Measurements from ENCODE around the gene STAC3.

The STAC3 gene

GRCh38 chr12:57213763-57214397 lies 37.1 kb downstream of the STAC3 start:
- no peak overlapping the region for H3K27ac ChIP-seq (ENCODE audit: low read depth, low read length)
- no peak overlapping the region for H2AFZ ChIP-seq (ENCODE audit: low read length, unreplicated experiment)
- H3K79me2 ChIP-seq (ENCODE audit: control insufficient read depth, insufficient read depth, low read length, unreplicated experiment), result no peaks in the 10 kb centered on the region
- no peaks in the 10 kb centered on the region for H3K36me3 ChIP-seq (ENCODE audit: insufficient read depth, low read length)
- H3K4me3 ChIP-seq (ENCODE audit: low read depth, low read length), result no peak overlapping the region
- peaks cover 15% of the 10 kb centered on the region for H3K27me3 ChIP-seq (ENCODE audit: insufficient read depth, low read length)
- H3K4me1 ChIP-seq (ENCODE audit: control insufficient read depth, insufficient read depth, low read length, unreplicated experiment), result peaks cover 15% of the 10 kb centered on the region

- H2AFZ ChIP-seq (ENCODE audit: low read length, unreplicated experiment), result no peak overlapping the region
- no peaks in the 10 kb centered on the region for H3K79me2 ChIP-seq (ENCODE audit: control insufficient read depth, insufficient read depth, low read length, unreplicated experiment)
- no peak overlapping the region for H3K4me3 ChIP-seq (ENCODE audit: low read depth, low read length)
- peak overlapping the region; percentile 8; the same call in 1 of the 2 replicates for H3K27ac ChIP-seq (ENCODE audit: low read depth, low read length)
- no peaks in the 10 kb centered on the region for H3K36me3 ChIP-seq (ENCODE audit: insufficient read depth, low read length)
- peaks cover 15% of the 10 kb centered on the region for H3K4me1 ChIP-seq (ENCODE audit: control insufficient read depth, insufficient read depth, low read length, unreplicated experiment)
- peaks cover 12% of the 10 kb centered on the region for H3K27me3 ChIP-seq (ENCODE audit: insufficient read depth, low read length)
Observed at GRCh38 chr12:57213058-57213715, 37.8 kb downstream of the STAC3 start.

GRCh38 chr12:57212701-57213057 lies 38.3 kb downstream of the STAC3 start:
- H3K4me3 ChIP-seq (ENCODE audit: low read depth, low read length), result no peak overlapping the region
- H3K4me1 ChIP-seq (ENCODE audit: control insufficient read depth, insufficient read depth, low read length, unreplicated experiment), result peaks cover 13% of the 10 kb centered on the region
- H3K27me3 ChIP-seq (ENCODE audit: insufficient read depth, low read length), result peaks cover 7% of the 10 kb centered on the region
- peak overlapping the region; percentile 8; the same call in 1 of the 2 replicates for H3K27ac ChIP-seq (ENCODE audit: low read depth, low read length)
- no peak overlapping the region for H2AFZ ChIP-seq (ENCODE audit: low read length, unreplicated experiment)
- H3K36me3 ChIP-seq (ENCODE audit: insufficient read depth, low read length), result no peaks in the 10 kb centered on the region
- H3K79me2 ChIP-seq (ENCODE audit: control insufficient read depth, insufficient read depth, low read length, unreplicated experiment), result no peaks in the 10 kb centered on the region

- Histone ChIP-seq H2AFZ (ENCODE audit: low read length, unreplicated experiment) (no peak overlapping the region), H3K27me3 (ENCODE audit: insufficient read depth, low read length) (peaks cover under 1% of the 10 kb centered on the region), H3K79me2 (ENCODE audit: control insufficient read depth, insufficient read depth, low read length, unreplicated experiment) (no peaks in the 10 kb centered on the region), H3K36me3 (ENCODE audit: insufficient read depth, low read length) (no peaks in the 10 kb centered on the region), H3K27ac (ENCODE audit: low read depth, low read length) (no peak overlapping the region), H3K4me3 (ENCODE audit: low read depth, low read length) (no peak overlapping the region), H3K4me1 (ENCODE audit: control insufficient read depth, insufficient read depth, low read length, unreplicated experiment) (peaks cover 11% of the 10 kb centered on the region)
Observed at GRCh38 chr12:57211791-57212700, 38.9 kb downstream of the STAC3 start.

- Histone ChIP-seq H3K27ac (ENCODE audit: low read depth, low read length) (no peak overlapping the region), H3K4me3 (ENCODE audit: low read depth, low read length) (no peak overlapping the region), H3K4me1 (ENCODE audit: control insufficient read depth, insufficient read depth, low read length, unreplicated experiment) (peaks cover 11% of the 10 kb centered on the region), H3K27me3 (ENCODE audit: insufficient read depth, low read length) (no peaks in the 10 kb centered on the region), H3K36me3 (ENCODE audit: insufficient read depth, low read length) (no peaks in the 10 kb centered on the region), H3K79me2 (ENCODE audit: control insufficient read depth, insufficient read depth, low read length, unreplicated experiment) (no peaks in the 10 kb centered on the region), H2AFZ (ENCODE audit: low read length, unreplicated experiment) (no peak overlapping the region)
Observed at GRCh38 chr12:57210926-57211692, 39.9 kb downstream of the STAC3 start.

GRCh38 chr12:57210461-57210860 lies 40.5 kb downstream of the STAC3 start:
- Histone ChIP-seq H3K36me3 (ENCODE audit: insufficient read depth, low read length) (no peaks in the 10 kb centered on the region), H3K27ac (ENCODE audit: low read depth, low read length) (no peak overlapping the region), H2AFZ (ENCODE audit: low read length, unreplicated experiment) (no peak overlapping the region), H3K4me3 (ENCODE audit: low read depth, low read length) (no peak overlapping the region), H3K79me2 (ENCODE audit: control insufficient read depth, insufficient read depth, low read length, unreplicated experiment) (no peaks in the 10 kb centered on the region), H3K4me1 (ENCODE audit: control insufficient read depth, insufficient read depth, low read length, unreplicated experiment) (peaks cover 11% of the 10 kb centered on the region), H3K27me3 (ENCODE audit: insufficient read depth, low read length) (no peaks in the 10 kb centered on the region)

- Histone ChIP-seq H3K36me3 (ENCODE audit: insufficient read depth, low read length) (no peaks in the 10 kb centered on the region), H3K27ac (ENCODE audit: low read depth, low read length) (no peak overlapping the region), H3K79me2 (ENCODE audit: control insufficient read depth, insufficient read depth, low read length, unreplicated experiment) (no peaks in the 10 kb centered on the region), H2AFZ (ENCODE audit: low read length, unreplicated experiment) (no peak overlapping the region), H3K4me1 (ENCODE audit: control insufficient read depth, insufficient read depth, low read length, unreplicated experiment) (peaks cover 11% of the 10 kb centered on the region), H3K27me3 (ENCODE audit: insufficient read depth, low read length) (no peaks in the 10 kb centered on the region), H3K4me3 (ENCODE audit: low read depth, low read length) (no peak overlapping the region)
Observed at GRCh38 chr12:57209916-57210315, 41.1 kb downstream of the STAC3 start.

- H3K27me3 ChIP-seq (ENCODE audit: insufficient read depth, low read length), result no peaks in the 10 kb centered on the region
- H3K4me3 ChIP-seq (ENCODE audit: low read depth, low read length), result no peak overlapping the region
- peaks cover 10% of the 10 kb centered on the region for H3K4me1 ChIP-seq (ENCODE audit: control insufficient read depth, insufficient read depth, low read length, unreplicated experiment)
- no peaks in the 10 kb centered on the region for H3K79me2 ChIP-seq (ENCODE audit: control insufficient read depth, insufficient read depth, low read length, unreplicated experiment)
- H3K36me3 ChIP-seq (ENCODE audit: insufficient read depth, low read length), result peaks cover 5% of the 10 kb centered on the region; the same call in 1 of the 2 replicates
- H2AFZ ChIP-seq (ENCODE audit: low read length, unreplicated experiment), result no peak overlapping the region
- H3K27ac ChIP-seq (ENCODE audit: low read depth, low read length), result no peak overlapping the region
Observed at GRCh38 chr12:57208631-57209282, 42.2 kb downstream of the STAC3 start.

GRCh38 chr12:57207731-57208630 lies 43.0 kb downstream of the STAC3 start:
- H3K4me1 ChIP-seq (ENCODE audit: control insufficient read depth, insufficient read depth, low read length, unreplicated experiment), result peaks cover 5% of the 10 kb centered on the region
- H2AFZ ChIP-seq (ENCODE audit: low read length, unreplicated experiment), result no peak overlapping the region
- H3K79me2 ChIP-seq (ENCODE audit: control insufficient read depth, insufficient read depth, low read length, unreplicated experiment), result no peaks in the 10 kb centered on the region
- H3K36me3 ChIP-seq (ENCODE audit: insufficient read depth, low read length), result peaks cover 8% of the 10 kb centered on the region; the same call in 1 of the 2 replicates
- no peak overlapping the region for H3K27ac ChIP-seq (ENCODE audit: low read depth, low read length)
- no peak overlapping the region for H3K4me3 ChIP-seq (ENCODE audit: low read depth, low read length)
- H3K27me3 ChIP-seq (ENCODE audit: insufficient read depth, low read length), result no peaks in the 10 kb centered on the region
